Neural progenitor cell (in vitro differentiated cells): ENCODE data around the gene OMA1.

Source experiments
- CTCF ChIP-seq: fragments of 200-600 bp; sonication (generic); IDR thresholded peaks from 2 replicates; pipeline ENCODE4 v1.5.1; 2017; ENCODE audit warnings: antibody characterized with exemption, mild to moderate bottlenecking
- EZH2 ChIP-seq: fragments of 200-600 bp; sonication (generic); IDR thresholded peaks from 2 replicates; pipeline ENCODE4 v1.6.1; 2017; ENCODE audit warnings: antibody characterized with exemption, mild to moderate bottlenecking, moderate library complexity
- EZH2phosphoT487 ChIP-seq: fragments of 200-600 bp; sonication (generic); IDR thresholded peaks from 2 replicates; pipeline ENCODE4 v1.6.1; 2017; ENCODE audit warnings: antibody characterized with exemption

- TF ChIP-seq CTCF (no peak), EZH2 (no peak), EZH2phosphoT487 (no peak)
Measured at GRCh38 chr1:58460469-58460868, 86.1 kb downstream of the OMA1 start.
